HEK293 (cell line): ENCODE measurements around the gene MRPL20.

Experiments
- CTCF ChIP-seq: fragments of 450-650 bp; formaldehyde crosslinking; IDR thresholded peaks from 2 replicates; pipeline ENCODE4 v1.5.1; 2016; ENCODE audit warnings: missing biosample characterization, missing genetic modification characterization
- ELK4 ChIP-seq: IDR thresholded peaks from 2 replicates; pipeline ENCODE4 v1.6.1; 2011; ENCODE audit warnings: mild to moderate bottlenecking, low read depth, low read length, borderline replicate concordance
- REST ChIP-seq: fragments of 450-650 bp; formaldehyde crosslinking; IDR thresholded peaks from 2 replicates; pipeline ENCODE4 v1.5.1; 2016; ENCODE audit warnings: missing biosample characterization, missing genetic modification characterization
- YY1 ChIP-seq: fragments of 450-650 bp; formaldehyde crosslinking; IDR thresholded peaks from 2 replicates; pipeline ENCODE4 v1.5.1; 2018; ENCODE audit warnings: missing biosample characterization, missing genetic modification characterization
- ZBTB26 ChIP-seq: fragments of 450-650 bp; formaldehyde crosslinking; optimal IDR thresholded peaks from 2 replicates; pipeline ENCODE3; 2016; ENCODE audit warnings: missing biosample characterization, mild to moderate bottlenecking, missing genetic modification characterization
- ZNF133 ChIP-seq: fragments of 450-650 bp; formaldehyde crosslinking; IDR thresholded peaks from 2 replicates; pipeline ENCODE4 v1.5.1; 2016; ENCODE audit warnings: missing biosample characterization, missing genetic modification characterization
- ZNF280C ChIP-seq: fragments of 450-650 bp; formaldehyde crosslinking; IDR thresholded peaks from 2 replicates; pipeline ENCODE4 v1.5.1; 2016; ENCODE audit warnings: missing biosample characterization, missing genetic modification characterization
- ZNF311 ChIP-seq: fragments of 450-650 bp; formaldehyde crosslinking; IDR thresholded peaks from 2 replicates; pipeline ENCODE4 v1.5.1; 2017; ENCODE audit warnings: missing biosample characterization, missing genetic modification characterization, borderline replicate concordance
- ZNF341 ChIP-seq: fragments of 450-650 bp; formaldehyde crosslinking; IDR thresholded peaks from 2 replicates; pipeline ENCODE4; 2016; ENCODE audit warnings: low read depth, missing biosample characterization, missing genetic modification characterization
- ZNF423 ChIP-seq: fragments of 450-650 bp; formaldehyde crosslinking; IDR thresholded peaks from 2 replicates; pipeline ENCODE4 v1.5.1; 2016; ENCODE audit warnings: missing biosample characterization, missing genetic modification characterization
- ZNF513 ChIP-seq: fragments of 450-650 bp; IDR thresholded peaks from 2 replicates; pipeline ENCODE4 v1.5.1; 2018; ENCODE audit warnings: missing biosample characterization, missing genetic modification characterization
- TF ChIP-seq, protein P1 (sequence below): fragments of 450-650 bp; formaldehyde crosslinking; IDR thresholded peaks from 2 replicates; pipeline ENCODE4 v1.5.1; 2016; ENCODE audit warnings: missing biosample characterization, missing genetic modification characterization, low read depth

DNA sequence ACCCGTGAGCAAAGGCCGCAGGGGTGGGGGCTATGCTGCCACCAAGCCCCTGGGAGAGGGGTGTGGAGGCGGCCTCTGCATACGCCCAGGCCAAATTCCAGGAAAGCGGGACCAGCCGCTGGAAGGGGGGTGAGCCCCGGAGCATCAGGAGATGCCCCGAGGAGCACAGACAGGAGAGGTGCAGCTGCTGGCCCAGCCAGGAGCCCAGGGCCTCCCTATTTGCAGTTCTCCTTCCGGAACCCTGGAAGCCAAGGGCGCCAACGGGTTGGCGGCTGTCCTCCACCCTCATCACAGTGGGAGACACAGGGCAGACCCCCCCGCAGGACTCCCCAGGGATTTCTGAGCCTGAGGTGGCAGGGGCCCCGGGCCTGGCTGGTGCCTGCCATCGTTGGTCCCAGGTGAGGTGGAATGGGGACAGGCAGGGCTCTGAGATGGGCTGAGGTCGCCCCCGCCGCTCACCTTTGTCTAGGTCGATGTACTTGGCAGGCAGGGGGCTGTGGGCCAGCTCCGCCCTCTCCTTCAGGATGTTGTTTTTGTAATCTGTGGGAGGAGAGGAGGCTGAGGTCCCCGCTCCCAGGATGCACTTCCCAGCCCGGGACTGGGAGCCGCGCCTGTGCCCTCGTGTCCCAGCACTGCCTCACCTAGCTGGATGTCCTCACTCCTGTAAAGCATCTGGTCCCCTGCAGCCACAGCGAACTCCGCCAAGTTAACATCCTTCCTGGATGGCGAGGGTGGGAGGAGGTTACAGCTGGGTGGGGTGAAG, 53.5 kb downstream of the MRPL20 start:
- no peak for TF ChIP-seq YY1 (tag by site-specific recombination)
- TF ChIP-seq ELK4, result no peak
- TF ChIP-seq ZNF133 (tag by site-specific recombination), result no peak
- TF ChIP-seq ZNF513 (tag by site-specific recombination), result no peak
- TF ChIP-seq CTCF (tag by site-specific recombination), result no peak
- TF ChIP-seq REST, result no peak
- TF ChIP-seq ZNF311 (tag by site-specific recombination), result no peak
- TF ChIP-seq ZNF280C (tag by site-specific recombination), result no peak
- peak; percentile 40 for TF ChIP-seq ZBTB26 (tag by site-specific recombination)
- no peak for TF ChIP-seq ZNF341 (tag by site-specific recombination)
- TF ChIP-seq, protein P1, sequence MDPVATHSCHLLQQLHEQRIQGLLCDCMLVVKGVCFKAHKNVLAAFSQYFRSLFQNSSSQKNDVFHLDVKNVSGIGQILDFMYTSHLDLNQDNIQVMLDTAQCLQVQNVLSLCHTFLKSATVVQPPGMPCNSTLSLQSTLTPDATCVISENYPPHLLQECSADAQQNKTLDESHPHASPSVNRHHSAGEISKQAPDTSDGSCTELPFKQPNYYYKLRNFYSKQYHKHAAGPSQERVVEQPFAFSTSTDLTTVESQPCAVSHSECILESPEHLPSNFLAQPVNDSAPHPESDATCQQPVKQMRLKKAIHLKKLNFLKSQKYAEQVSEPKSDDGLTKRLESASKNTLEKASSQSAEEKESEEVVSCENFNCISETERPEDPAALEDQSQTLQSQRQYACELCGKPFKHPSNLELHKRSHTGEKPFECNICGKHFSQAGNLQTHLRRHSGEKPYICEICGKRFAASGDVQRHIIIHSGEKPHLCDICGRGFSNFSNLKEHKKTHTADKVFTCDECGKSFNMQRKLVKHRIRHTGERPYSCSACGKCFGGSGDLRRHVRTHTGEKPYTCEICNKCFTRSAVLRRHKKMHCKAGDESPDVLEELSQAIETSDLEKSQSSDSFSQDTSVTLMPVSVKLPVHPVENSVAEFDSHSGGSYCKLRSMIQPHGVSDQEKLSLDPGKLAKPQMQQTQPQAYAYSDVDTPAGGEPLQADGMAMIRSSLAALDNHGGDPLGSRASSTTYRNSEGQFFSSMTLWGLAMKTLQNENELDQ (tag by site-specific recombination), result no peak
- peak; percentile 89 for TF ChIP-seq ZNF423
